ENCODE data around the gene XAGE3. TPM values are rescaled to one million over a fixed set of nuclear protein-coding genes. Genes with fewer than 3 reads are reported as not detected.

Gene XAGE3
- total and polyA plus RNA-seq, 5 donors from 2014 or later, result not detected

DNA sequence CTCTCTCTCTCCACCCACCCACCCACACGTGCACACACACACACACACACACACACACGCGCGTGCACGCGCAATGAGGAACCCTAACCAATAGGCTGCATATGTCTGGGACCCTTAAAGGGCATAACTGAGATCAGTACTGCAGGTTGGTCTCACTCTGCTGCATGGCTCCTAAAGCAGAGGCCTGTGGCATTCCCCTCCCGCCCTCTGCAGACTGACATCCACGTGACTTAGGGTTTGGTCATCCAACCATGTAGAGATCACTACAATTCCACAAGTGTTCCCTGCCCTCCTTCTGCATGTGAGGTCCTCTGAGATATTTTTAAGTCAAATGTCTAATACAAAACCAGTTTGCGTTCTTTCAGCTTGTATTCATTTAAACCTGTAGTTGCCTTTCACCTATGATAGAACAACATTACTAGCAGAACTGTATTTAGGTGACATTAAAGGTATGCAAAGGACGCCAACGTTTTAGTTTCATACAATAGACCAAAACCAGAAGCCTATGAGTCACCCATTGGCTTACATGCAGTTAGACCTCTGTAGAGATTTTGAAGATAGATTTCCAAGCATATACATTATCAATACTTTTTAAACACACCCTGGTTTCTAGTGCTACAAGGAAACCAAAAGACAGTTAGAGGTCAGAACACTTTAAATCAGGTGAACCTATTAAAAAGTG, 46.7 kb downstream of the XAGE3 start:
- ATAC-seq (ENCODE audit: low read depth in 2 of 2), result no peak
- H3K4me3 ChIP-seq (ENCODE audit: low read depth, low read length), result no peak overlapping the region
- no peaks in the 10 kb centered on the region for H3K4me1 ChIP-seq (ENCODE audit: control insufficient read depth, insufficient read depth, low read length, poor library complexity, severe bottlenecking)

DNA sequence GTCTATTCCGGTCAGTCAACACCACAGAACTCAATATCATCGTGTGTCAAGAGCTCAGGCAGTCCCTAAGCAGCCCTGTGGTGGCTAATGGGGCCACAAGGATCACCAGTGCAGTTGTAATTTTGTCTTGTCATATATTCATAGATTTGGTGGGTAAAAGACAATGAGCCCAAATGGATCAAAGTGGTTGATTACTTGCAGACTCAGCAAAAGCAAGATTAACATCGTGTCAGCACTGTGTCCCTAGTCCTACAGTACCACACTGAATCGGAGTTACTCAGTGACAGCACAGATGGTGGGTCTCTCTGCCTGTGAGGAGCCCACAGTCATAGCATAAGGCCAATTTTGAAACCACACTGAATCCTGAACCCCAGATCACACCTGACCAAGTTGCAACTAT, 48.1 kb downstream of the XAGE3 start:
- no peak overlapping the region for H3K27ac Mint-ChIP-seq
- peaks cover 0 to 2% (median 0%) of the 10 kb centered on the region in 7 donors for H3K9me3 Mint-ChIP-seq
- H3K9me3 ChIP-seq (ENCODE audit: control insufficient read depth in 2 of 2, low read length in 2 of 2), result no peaks in the 10 kb centered on the region
- no peak for ATAC-seq (ENCODE audit: low read depth in 2 of 2)
- no peaks in the 10 kb centered on the region for H3K27me3 ChIP-seq (ENCODE audit: control insufficient read depth, insufficient read depth, low read length)
- DNase-seq, result no peak
- H3K4me3 ChIP-seq (ENCODE audit: low read depth, low read length), result no peak overlapping the region
- no peak overlapping the region for H3K4me3 Mint-ChIP-seq
- H3K27ac ChIP-seq (ENCODE audit: insufficient read depth, low read length, poor library complexity, severe bottlenecking), result no peak overlapping the region
- H3K4me1 Mint-ChIP-seq, result no peaks in the 10 kb centered on the region
- no peaks in the 10 kb centered on the region for H3K36me3 ChIP-seq (ENCODE audit: control insufficient read depth, insufficient read depth, low read length)
- H3K27me3 Mint-ChIP-seq, result no peaks in the 10 kb centered on the region
- H3K36me3 Mint-ChIP-seq, result no peaks in the 10 kb centered on the region
- H3K4me1 ChIP-seq (ENCODE audit: control insufficient read depth, insufficient read depth, low read length, poor library complexity, severe bottlenecking), result no peaks in the 10 kb centered on the region

More for the DNA sequence above, 46.7 kb downstream of the XAGE3 start:
- no peaks in the 10 kb centered on the region for H3K36me3 ChIP-seq (ENCODE audit: control insufficient read depth, insufficient read depth, low read length)
- Mint-ChIP-seq H3K27ac (no peak overlapping the region), H3K4me3 (no peak overlapping the region), H3K4me1 (no peaks in the 10 kb centered on the region), H3K27me3 (no peaks in the 10 kb centered on the region), H3K36me3 (no peaks in the 10 kb centered on the region), H3K9me3 (peaks cover 0 to 2% (median 0%) of the 10 kb centered on the region in 7 donors)
- no peak overlapping the region for H3K27ac ChIP-seq (ENCODE audit: insufficient read depth, low read length, poor library complexity, severe bottlenecking)
- no peaks in the 10 kb centered on the region for H3K9me3 ChIP-seq (ENCODE audit: control insufficient read depth in 2 of 2, low read length in 2 of 2)
- no peak for DNase-seq
- no peaks in the 10 kb centered on the region for H3K27me3 ChIP-seq (ENCODE audit: control insufficient read depth, insufficient read depth, low read length)

Other genes starting within 250 kb of the XAGE3 start
- gene SSX7, start 213.2 kb downstream of the XAGE3 start, total RNA-seq, result not detected
- gene SSX7, start 213.2 kb downstream of the XAGE3 start, polyA plus RNA-seq, result not detected
- not detected for gene SSX2, start 160.9 kb downstream of the XAGE3 start, total RNA-seq
- not detected for gene SSX2, start 160.9 kb downstream of the XAGE3 start, polyA plus RNA-seq
- not detected for gene SSX2B, start 116.8 kb downstream of the XAGE3 start, total RNA-seq
- gene SSX2B, start 116.8 kb downstream of the XAGE3 start, polyA plus RNA-seq, result not detected
- gene SPANXN5, start 70.7 kb downstream of the XAGE3 start, total RNA-seq, result not detected
- gene SPANXN5, start 70.7 kb downstream of the XAGE3 start, polyA plus RNA-seq, result not detected
- not detected for gene XAGE5, start 56.8 kb downstream of the XAGE3 start, total RNA-seq
- gene XAGE5, start 56.8 kb downstream of the XAGE3 start, polyA plus RNA-seq, result not detected
- gene FAM156B, start 29.2 kb upstream of the XAGE3 start, total RNA-seq, result 10.0 TPM
- 1 to 10 TPM; 4.5 to 6.3 (median 5.2) TPM for gene FAM156B, start 29.2 kb upstream of the XAGE3 start, polyA plus RNA-seq
- 20.0 TPM for gene FAM156A, start 90.4 kb upstream of the XAGE3 start, total RNA-seq
- gene FAM156A, start 90.4 kb upstream of the XAGE3 start, polyA plus RNA-seq, result 1 to 10 TPM; 3.3 to 7.0 (median 3.6) TPM
- not detected for gene GPR173, start 180.7 kb upstream of the XAGE3 start, total RNA-seq
- not detected for gene GPR173, start 180.7 kb upstream of the XAGE3 start, polyA plus RNA-seq
- 333 TPM for gene TSPYL2, start 214.3 kb upstream of the XAGE3 start, total RNA-seq
- gene TSPYL2, start 214.3 kb upstream of the XAGE3 start, polyA plus RNA-seq, result 10 to 100 TPM; 10.1 to 15.6 (median 13.7) TPM
- gene KANTR, start 226.1 kb upstream of the XAGE3 start, total RNA-seq, result 14.1 TPM
- 1 to 10 TPM in 3 of 4 donors, under 1 TPM in 1; 0.81 to 2.2 (median 1.6) TPM for gene KANTR, start 226.1 kb upstream of the XAGE3 start, polyA plus RNA-seq

Data from CD4-positive, CD25-positive, alpha-beta regulatory T cell (primary cell).